ENCODE measurements around the gene TRPC4. TPM values are rescaled to one million over a fixed set of nuclear protein-coding genes. Genes with fewer than 3 reads are reported as not detected.

The TRPC4 gene
- total RNA-seq, 2 experiments from 2014 or later, result not detected

DNA sequence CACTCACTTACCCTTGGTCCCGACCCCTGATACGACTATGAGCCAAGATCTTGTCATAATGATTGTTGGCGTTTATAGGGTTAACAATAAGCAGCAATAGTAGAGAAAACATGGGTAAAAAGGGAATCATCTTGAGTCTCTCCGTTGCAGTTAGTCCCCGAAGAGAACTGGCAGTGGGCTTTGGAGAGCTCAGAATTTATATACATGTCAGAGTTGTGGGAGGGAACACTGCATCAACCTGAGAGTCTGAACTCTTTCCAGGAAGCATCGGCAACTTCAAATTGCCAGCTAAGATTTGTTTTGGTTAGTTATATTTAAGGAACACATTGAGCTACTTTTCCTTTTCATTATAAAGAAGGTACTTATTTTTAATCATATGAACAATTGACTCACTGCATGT lies 271.0 kb downstream of the TRPC4 start, which contains the start of gene POSTN:
Gene POSTN, minus strand, starts transcription at position 172 of the 400 bp plus-strand sequence. Its CDS starts 42 bp downstream, at position 130.
- ATAC-seq (ENCODE audit: poor library complexity) (no peak), DNase-seq (no peak)
- Histone ChIP-seq H3K4me1 (ENCODE audit: insufficient read depth, low read length) (no peaks in the 10 kb centered on the region), H3K27ac (ENCODE audit: low read depth in 1 of 2, low read length in 2 of 2) (no peak within 1 kb of the TSS), H3K27me3 (ENCODE audit: control insufficient read depth in 1 of 2, insufficient read depth in 2 of 2, low read length in 2 of 2) (no peaks in the 10 kb centered on the region), H3K4me3 (ENCODE audit: low read length) (no peak within 1 kb of the TSS), H3K9me3 (ENCODE audit: control insufficient read depth in 1 of 2, insufficient read depth in 1 of 2, low read length in 2 of 2) (no peaks in the 10 kb centered on the region), H3K36me3 (ENCODE audit: insufficient read depth, low read length) (no peaks in the 10 kb centered on the region)
- Mint-ChIP-seq H3K36me3 (ENCODE audit: low read depth) (no peaks in the 10 kb centered on the region), H3K4me1 (ENCODE audit: low read depth) (no peaks in the 10 kb centered on the region), H3K27ac (no peak within 1 kb of the TSS), H3K27me3 (no peaks in the 10 kb centered on the region), H3K9me3 (no peaks in the 10 kb centered on the region), H3K4me3 (no peak within 1 kb of the TSS)
- POLR2A ChIA-PET, result no interaction called here
- intact Hi-C loops (cut with DNase I, micrococcal nuclease), result no loop called here
- CTCF ChIA-PET, result no interaction called here
- TF ChIP-seq, protein P1, sequence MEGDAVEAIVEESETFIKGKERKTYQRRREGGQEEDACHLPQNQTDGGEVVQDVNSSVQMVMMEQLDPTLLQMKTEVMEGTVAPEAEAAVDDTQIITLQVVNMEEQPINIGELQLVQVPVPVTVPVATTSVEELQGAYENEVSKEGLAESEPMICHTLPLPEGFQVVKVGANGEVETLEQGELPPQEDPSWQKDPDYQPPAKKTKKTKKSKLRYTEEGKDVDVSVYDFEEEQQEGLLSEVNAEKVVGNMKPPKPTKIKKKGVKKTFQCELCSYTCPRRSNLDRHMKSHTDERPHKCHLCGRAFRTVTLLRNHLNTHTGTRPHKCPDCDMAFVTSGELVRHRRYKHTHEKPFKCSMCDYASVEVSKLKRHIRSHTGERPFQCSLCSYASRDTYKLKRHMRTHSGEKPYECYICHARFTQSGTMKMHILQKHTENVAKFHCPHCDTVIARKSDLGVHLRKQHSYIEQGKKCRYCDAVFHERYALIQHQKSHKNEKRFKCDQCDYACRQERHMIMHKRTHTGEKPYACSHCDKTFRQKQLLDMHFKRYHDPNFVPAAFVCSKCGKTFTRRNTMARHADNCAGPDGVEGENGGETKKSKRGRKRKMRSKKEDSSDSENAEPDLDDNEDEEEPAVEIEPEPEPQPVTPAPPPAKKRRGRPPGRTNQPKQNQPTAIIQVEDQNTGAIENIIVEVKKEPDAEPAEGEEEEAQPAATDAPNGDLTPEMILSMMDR (IDR thresholded peaks at IDR 0.05), result no peak

DNA sequence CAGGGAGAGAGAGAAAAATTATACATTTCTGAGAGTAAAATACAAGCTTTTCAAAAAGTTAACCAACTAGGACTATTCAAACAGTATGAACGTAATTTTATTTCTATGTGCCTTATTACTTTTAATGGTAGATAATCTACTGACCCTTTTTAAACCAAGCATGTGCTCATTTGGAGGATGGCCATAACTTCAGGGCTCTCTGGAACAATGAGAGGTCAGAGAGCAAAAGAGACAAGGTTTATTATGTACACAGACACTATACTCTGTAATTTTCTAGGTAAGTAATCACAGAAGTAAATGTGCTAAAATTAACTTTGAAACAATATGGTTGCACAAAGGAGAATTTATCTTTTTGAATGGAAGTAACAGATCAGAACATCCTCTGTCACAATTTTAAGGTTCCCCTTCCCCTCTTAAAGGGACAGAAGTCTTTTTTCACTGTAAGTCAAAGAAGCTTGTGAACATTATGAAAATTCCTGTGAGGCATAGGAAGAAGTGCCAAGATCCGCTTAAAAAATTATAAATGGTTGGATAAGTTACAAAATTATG lies 272.0 kb downstream of the TRPC4 start:
- no peaks in the 10 kb centered on the region for H3K4me1 ChIP-seq (ENCODE audit: insufficient read depth, low read length)
- no peak overlapping the region for H3K4me3 ChIP-seq (ENCODE audit: low read length)
- Mint-ChIP-seq H3K36me3 (ENCODE audit: low read depth) (no peaks in the 10 kb centered on the region), H3K9me3 (no peaks in the 10 kb centered on the region), H3K27ac (no peak overlapping the region), H3K4me3 (no peak overlapping the region), H3K4me1 (ENCODE audit: low read depth) (no peaks in the 10 kb centered on the region), H3K27me3 (no peaks in the 10 kb centered on the region)
- H3K27ac ChIP-seq (ENCODE audit: low read depth in 1 of 2, low read length in 2 of 2), result no peak overlapping the region
- H3K9me3 ChIP-seq (ENCODE audit: control insufficient read depth in 1 of 2, insufficient read depth in 1 of 2, low read length in 2 of 2), result no peaks in the 10 kb centered on the region
- TF ChIP-seq, protein P1 (IDR thresholded peaks at IDR 0.05), result no peak
- no peaks in the 10 kb centered on the region for H3K27me3 ChIP-seq (ENCODE audit: control insufficient read depth in 1 of 2, insufficient read depth in 2 of 2, low read length in 2 of 2)
- no peak for DNase-seq
- POLR2A ChIA-PET, result no interaction called here
- H3K36me3 ChIP-seq (ENCODE audit: insufficient read depth, low read length), result no peaks in the 10 kb centered on the region
- ATAC-seq (ENCODE audit: poor library complexity), result no peak
- intact Hi-C loops (cut with DNase I, micrococcal nuclease), result no loop called here
- CTCF ChIA-PET, result no interaction called here

DNA sequence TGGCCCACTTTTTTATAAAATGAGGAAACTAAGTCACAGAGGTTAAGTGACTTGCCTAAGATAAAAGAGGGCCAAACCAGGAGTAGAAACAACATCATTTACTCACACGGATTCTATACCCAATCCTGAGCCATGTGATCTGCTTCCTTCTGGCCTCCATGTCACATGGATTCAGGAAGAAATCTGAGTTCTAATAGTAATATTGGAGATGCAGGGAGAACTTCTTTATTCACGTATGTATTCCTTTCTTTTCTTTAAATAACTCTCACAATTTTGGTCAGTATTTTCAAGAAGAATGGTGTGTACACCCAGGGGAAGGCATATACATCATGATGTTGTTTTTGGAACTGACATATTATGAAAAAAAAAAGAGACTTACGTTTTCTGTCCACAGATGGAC lies 272.8 kb downstream of the TRPC4 start:
- TF ChIP-seq, protein P1 (IDR thresholded peaks at IDR 0.05), result no peak
- H3K4me3 ChIP-seq (ENCODE audit: low read length), result no peak overlapping the region
- no peaks in the 10 kb centered on the region for H3K36me3 ChIP-seq (ENCODE audit: insufficient read depth, low read length)
- H3K4me1 ChIP-seq (ENCODE audit: insufficient read depth, low read length), result no peaks in the 10 kb centered on the region
- H3K27ac ChIP-seq (ENCODE audit: low read depth in 1 of 2, low read length in 2 of 2), result no peak overlapping the region
- ChIA-PET POLR2A (no interaction called here), CTCF (no interaction called here)
- no peak for DNase-seq
- intact Hi-C loops (cut with DNase I, micrococcal nuclease), result no loop called here
- Mint-ChIP-seq H3K4me1 (ENCODE audit: low read depth) (no peaks in the 10 kb centered on the region), H3K9me3 (no peaks in the 10 kb centered on the region), H3K4me3 (no peak overlapping the region), H3K36me3 (ENCODE audit: low read depth) (no peaks in the 10 kb centered on the region), H3K27ac (no peak overlapping the region), H3K27me3 (no peaks in the 10 kb centered on the region)
- ATAC-seq (ENCODE audit: poor library complexity), result no peak
- H3K9me3 ChIP-seq (ENCODE audit: control insufficient read depth in 1 of 2, insufficient read depth in 1 of 2, low read length in 2 of 2), result no peaks in the 10 kb centered on the region
- H3K27me3 ChIP-seq (ENCODE audit: control insufficient read depth in 1 of 2, insufficient read depth in 2 of 2, low read length in 2 of 2), result no peaks in the 10 kb centered on the region
